SU-DHL-6 (cell line): ENCODE results near the gene OR9Q1.

ENCODE experiments used
- H2AFZ ChIP-seq: fragments of 200-600 bp; sonication (generic); 2 replicates; pipeline ENCODE4 v1.6.1; 2014; ENCODE audit warnings: low read depth, mild to moderate bottlenecking, moderate library complexity, mixed read lengths, antibody characterized with exemption, low read length; ENCODE audit not compliant: severe bottlenecking
- H3F3A ChIP-seq: fragments of 200-600 bp; shearing (Covaris generic); 2 replicates; pipeline ENCODE4 v1.6.0; 2016; ENCODE audit warnings: antibody characterized with exemption, mild to moderate bottlenecking; ENCODE audit not compliant: insufficient read depth
- H3K27ac ChIP-seq: fragments of 200-600 bp; sonication (generic); 2 replicates; pipeline ENCODE4 v1.5.1; 2016; ENCODE audit warnings: low read depth, mild to moderate bottlenecking, low read length, moderate library complexity, mixed read lengths
- H3K27me3 ChIP-seq: fragments of 200-600 bp; sonication (generic), shearing (Covaris generic); 2 replicates; pipeline ENCODE4 v1.6.0; 2014; ENCODE audit warnings: mild to moderate bottlenecking, low read length
- H3K36me3 ChIP-seq: fragments of 200-600 bp; sonication (generic); 2 replicates; pipeline ENCODE4 v1.6.1; 2014; ENCODE audit warnings: mild to moderate bottlenecking, low read length, mixed read lengths
- H3K4me2 ChIP-seq: fragments of 300-600, 200-600 bp; shearing (Covaris generic), sonication (generic); 2 replicates; pipeline ENCODE4 v1.6.0; 2014; ENCODE audit warnings: low read length, low read depth, mild to moderate bottlenecking; ENCODE audit not compliant: poor library complexity, severe bottlenecking
- H3K4me3 ChIP-seq: fragments of 200-600 bp; sonication (generic); 2 replicates; pipeline ENCODE4 v1.5.1; 2014; ENCODE audit warnings: antibody characterized with exemption, low read length, mild to moderate bottlenecking, mixed read lengths; ENCODE audit not compliant: insufficient read depth, poor library complexity, severe bottlenecking
- H3K79me2 ChIP-seq: fragments of 200-600 bp; sonication (generic); 2 replicates; pipeline ENCODE4 v1.6.1; 2014; ENCODE audit warnings: mild to moderate bottlenecking, low read length, moderate library complexity; ENCODE audit not compliant: insufficient read depth
- H3K9ac ChIP-seq: fragments of 200-600 bp; sonication (generic); 2 replicates; pipeline ENCODE4 v1.7.0; 2014; ENCODE audit warnings: mild to moderate bottlenecking, low read length
- H3K9me2 ChIP-seq: fragments of 200-600 bp; sonication (generic); replicated peaks from 2 replicates; pipeline ENCODE4 v1.6.1; 2014; ENCODE audit warnings: low read length; ENCODE audit not compliant: insufficient read depth
- H3K9me3 ChIP-seq: fragments of 200-600 bp; sonication (generic); 2 replicates; pipeline ENCODE4 v1.6.1; 2014; ENCODE audit warnings: low read length, mixed read lengths; ENCODE audit not compliant: insufficient read depth
- H4K20me1 ChIP-seq: fragments of 200-600 bp; sonication (generic); 2 replicates; pipeline ENCODE4 v1.6.1; 2014; ENCODE audit warnings: low read depth, mild to moderate bottlenecking, antibody characterized with exemption, low read length, moderate library complexity, mixed read lengths
- EZH2phosphoT487 ChIP-seq: fragments of 200-600 bp; sonication (generic), shearing (Covaris generic); conservative IDR thresholded peaks from 2 replicates; pipeline ENCODE4 v1.6.1; 2018; ENCODE audit warnings: mild to moderate bottlenecking, antibody characterized with exemption, low read length, moderate library complexity, mixed read lengths
- TF ChIP-seq, protein P1 (sequence below): fragments of 200-600 bp; sonication (generic); IDR thresholded peaks from one replicate; pipeline ENCODE4 v1.5.1; 2017; ENCODE audit warnings: antibody characterized with exemption, mild to moderate bottlenecking, low read length, moderate library complexity; ENCODE audit not compliant: insufficient read depth, poor library complexity, severe bottlenecking

The OR9Q1 gene

DNA sequence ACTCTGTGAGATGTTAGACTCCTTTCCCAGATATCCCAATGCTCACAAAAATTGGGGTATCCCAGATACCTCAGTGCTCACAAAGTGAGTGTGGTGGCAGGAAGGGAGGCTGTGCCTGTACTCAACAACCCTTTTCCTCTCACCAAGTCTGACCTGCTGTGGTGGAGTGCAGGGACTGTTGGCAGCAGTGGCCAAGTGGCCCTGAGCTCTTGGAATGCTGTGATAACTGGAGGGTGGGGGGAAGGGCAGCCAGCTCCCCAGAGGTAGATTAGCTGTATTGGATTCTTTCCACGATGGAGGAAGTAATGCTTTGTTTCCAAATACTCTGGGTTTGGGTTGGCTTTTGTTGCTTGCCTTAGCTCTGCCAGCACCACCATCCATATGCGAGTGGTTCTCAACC lies 46.0 kb upstream of the OR9Q1 start:
- no peak overlapping the region for H3K9ac ChIP-seq
- no peaks in the 10 kb centered on the region for H3K36me3 ChIP-seq
- H2AFZ ChIP-seq: no peak overlapping the region
- H4K20me1 ChIP-seq: no peaks in the 10 kb centered on the region
- H3K4me2 ChIP-seq: no peak overlapping the region
- H3F3A ChIP-seq: no peaks in the 10 kb centered on the region
- no peaks in the 10 kb centered on the region for H3K27me3 ChIP-seq
- no peak for TF ChIP-seq EZH2phosphoT487
- TF ChIP-seq, protein P1, sequence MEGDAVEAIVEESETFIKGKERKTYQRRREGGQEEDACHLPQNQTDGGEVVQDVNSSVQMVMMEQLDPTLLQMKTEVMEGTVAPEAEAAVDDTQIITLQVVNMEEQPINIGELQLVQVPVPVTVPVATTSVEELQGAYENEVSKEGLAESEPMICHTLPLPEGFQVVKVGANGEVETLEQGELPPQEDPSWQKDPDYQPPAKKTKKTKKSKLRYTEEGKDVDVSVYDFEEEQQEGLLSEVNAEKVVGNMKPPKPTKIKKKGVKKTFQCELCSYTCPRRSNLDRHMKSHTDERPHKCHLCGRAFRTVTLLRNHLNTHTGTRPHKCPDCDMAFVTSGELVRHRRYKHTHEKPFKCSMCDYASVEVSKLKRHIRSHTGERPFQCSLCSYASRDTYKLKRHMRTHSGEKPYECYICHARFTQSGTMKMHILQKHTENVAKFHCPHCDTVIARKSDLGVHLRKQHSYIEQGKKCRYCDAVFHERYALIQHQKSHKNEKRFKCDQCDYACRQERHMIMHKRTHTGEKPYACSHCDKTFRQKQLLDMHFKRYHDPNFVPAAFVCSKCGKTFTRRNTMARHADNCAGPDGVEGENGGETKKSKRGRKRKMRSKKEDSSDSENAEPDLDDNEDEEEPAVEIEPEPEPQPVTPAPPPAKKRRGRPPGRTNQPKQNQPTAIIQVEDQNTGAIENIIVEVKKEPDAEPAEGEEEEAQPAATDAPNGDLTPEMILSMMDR: no peak
- H3K4me3 ChIP-seq: no peak overlapping the region
- H3K27ac ChIP-seq: no peak overlapping the region
- H3K79me2 ChIP-seq: no peaks in the 10 kb centered on the region
- no peaks in the 10 kb centered on the region for H3K9me2 ChIP-seq
- peaks cover 4% of the 10 kb centered on the region; the same call in 1 of the 2 replicates for H3K9me3 ChIP-seq

DNA sequence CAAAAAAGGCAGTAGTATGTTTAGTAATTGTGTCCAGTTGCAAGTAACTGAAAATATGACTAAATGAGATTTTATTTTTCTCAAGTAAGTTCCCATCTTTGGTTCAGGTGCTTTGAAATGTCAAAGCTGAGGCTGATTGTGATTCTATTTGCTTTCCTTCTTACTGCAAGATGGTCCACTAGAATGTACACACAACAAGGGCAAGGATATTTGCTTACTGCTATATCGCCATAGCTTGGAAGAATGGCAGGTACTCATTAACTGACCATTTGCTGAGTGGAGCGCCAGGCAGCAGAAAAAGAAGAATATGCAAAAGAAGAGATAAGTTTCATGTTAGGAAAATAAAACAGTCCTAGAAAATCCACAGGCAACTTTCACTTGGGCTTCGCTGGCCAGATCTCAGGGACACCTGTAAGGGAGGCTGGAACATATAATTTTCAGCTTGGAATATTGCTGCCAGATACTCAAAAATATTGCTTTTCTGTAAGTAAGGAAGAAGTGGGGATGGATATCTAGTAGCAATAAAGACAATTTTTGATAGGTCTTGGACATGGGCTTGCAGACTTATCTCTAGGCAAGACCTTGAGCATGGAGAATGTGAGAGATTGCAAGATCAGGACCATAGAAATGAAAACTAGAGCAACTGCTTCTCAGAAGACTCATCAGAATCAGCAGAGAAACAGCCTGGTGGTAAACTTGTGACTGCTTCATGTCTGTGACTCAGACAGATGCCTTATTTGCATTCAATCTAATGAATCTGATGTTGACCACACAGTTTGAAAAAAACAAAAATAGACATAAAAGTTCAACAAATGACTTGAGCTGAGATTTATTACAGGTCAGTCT lies 44.8 kb upstream of the OR9Q1 start:
- H3K27me3 ChIP-seq: no peaks in the 10 kb centered on the region
- TF ChIP-seq, protein P1: no peak
- no peak for TF ChIP-seq EZH2phosphoT487
- H3K4me2 ChIP-seq: no peak overlapping the region
- H3K79me2 ChIP-seq: no peaks in the 10 kb centered on the region
- H4K20me1 ChIP-seq: no peaks in the 10 kb centered on the region
- no peak overlapping the region for H2AFZ ChIP-seq
- H3K9me3 ChIP-seq: peaks cover 4% of the 10 kb centered on the region; the same call in 1 of the 2 replicates
- no peak overlapping the region for H3K9ac ChIP-seq
- H3K9me2 ChIP-seq: no peaks in the 10 kb centered on the region
- no peaks in the 10 kb centered on the region for H3K36me3 ChIP-seq
- H3K27ac ChIP-seq: no peak overlapping the region
- H3K4me3 ChIP-seq: no peak overlapping the region
- H3F3A ChIP-seq: no peaks in the 10 kb centered on the region

DNA sequence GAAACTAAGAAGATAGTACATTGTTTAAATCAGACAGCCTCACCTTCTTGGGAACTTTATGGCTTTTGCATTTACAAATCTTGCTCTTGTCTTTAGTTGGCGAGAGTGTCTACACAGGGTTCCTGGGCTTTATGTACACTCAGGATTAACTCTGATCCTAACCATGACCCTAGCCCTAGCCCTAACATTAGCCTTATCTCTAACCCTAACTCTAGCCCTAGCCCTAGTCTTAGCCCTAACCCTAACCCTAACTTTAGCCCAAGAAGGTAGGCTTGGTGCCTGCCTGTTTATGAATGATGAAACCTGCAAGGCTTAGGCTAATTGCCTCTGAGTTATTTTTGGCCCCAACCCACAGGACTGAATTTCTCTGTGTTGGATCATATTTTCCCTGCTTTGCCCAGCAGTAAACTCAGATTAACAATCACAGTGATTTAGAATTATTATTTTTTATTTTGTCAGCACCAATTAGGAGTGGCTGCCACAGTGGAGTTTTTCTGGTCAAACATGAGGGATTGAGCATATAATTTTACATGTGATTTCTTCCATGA lies 44.1 kb upstream of the OR9Q1 start:
- H3K79me2 ChIP-seq: no peaks in the 10 kb centered on the region
- H4K20me1 ChIP-seq: no peaks in the 10 kb centered on the region
- no peak overlapping the region for H3K27ac ChIP-seq
- no peak for TF ChIP-seq EZH2phosphoT487
- TF ChIP-seq, protein P1: no peak
- H3K9me2 ChIP-seq: no peaks in the 10 kb centered on the region
- H3K4me2 ChIP-seq: no peak overlapping the region
- H2AFZ ChIP-seq: no peak overlapping the region
- H3K9ac ChIP-seq: no peak overlapping the region
- H3K27me3 ChIP-seq: no peaks in the 10 kb centered on the region
- H3K36me3 ChIP-seq: no peaks in the 10 kb centered on the region
- H3K4me3 ChIP-seq: no peak overlapping the region
- H3F3A ChIP-seq: no peaks in the 10 kb centered on the region
- peaks cover 4% of the 10 kb centered on the region; the same call in 1 of the 2 replicates for H3K9me3 ChIP-seq
